Measurements from ENCODE around the gene SNX5. TPM values are rescaled to one million over a fixed set of nuclear protein-coding genes. Genes with fewer than 3 reads are reported as not detected.
A peak's percentile ranks its signal among the peaks of the same experiment; 100 is the strongest.

The SNX5 gene
- polyA plus RNA-seq, 12 donors, result 86.1 to 144 (median 117) TPM; not detected in 1

- no peak for DNase-seq
These were observed 32.7 kb upstream of the SNX5 start for GRCh38 chr20:18001131-18001921.

- DNase-seq, result no peak
These were observed 31.0 kb upstream of the SNX5 start for GRCh38 chr20:17999566-17999965.

- DNase-seq, result no peak
These were observed 29.9 kb upstream of the SNX5 start for GRCh38 chr20:17998446-17998845.

GRCh38 chr20:17995967-17996819 lies 27.6 kb upstream of the SNX5 start:
- peak; percentile 81 for DNase-seq

- DNase-seq, result no peak
These were observed 25.0 kb upstream of the SNX5 start for GRCh38 chr20:17993546-17993945.

- DNase-seq, result no peak
These were observed 24.4 kb upstream of the SNX5 start for GRCh38 chr20:17992847-17993513.

GRCh38 chr20:17992224-17992637 lies 23.6 kb upstream of the SNX5 start:
- DNase-seq, result no peak

- no peak for DNase-seq
These were observed 21.8 kb upstream of the SNX5 start for GRCh38 chr20:17990278-17990972.

- DNase-seq, result no peak
These were observed 19.4 kb upstream of the SNX5 start for GRCh38 chr20:17987988-17988387.

- DNase-seq, result no peak
These were observed 16.9 kb upstream of the SNX5 start for GRCh38 chr20:17985388-17986018.

GRCh38 chr20:17976305-17976704 lies 7.7 kb upstream of the SNX5 start:
- DNase-seq, result no peak

GRCh38 chr20:17972121-17972520 lies 3.5 kb upstream of the SNX5 start:
- no peak for DNase-seq

- no peak for DNase-seq
These were observed 2.9 kb upstream of the SNX5 start for GRCh38 chr20:17971300-17972013.

- DNase-seq, result peak; percentile 38
These were observed 1.4 kb upstream of the SNX5 start for GRCh38 chr20:17969884-17970409.

- DNase-seq, result peak; percentile 48
These were observed 787 bp upstream of the SNX5 start for GRCh38 chr20:17969278-17969883.

GRCh38 chr20:17967521-17968365 lies 851 bp downstream of the SNX5 start:
- peak; percentile 32 for DNase-seq

- DNase-seq, result no peak
These were observed 1.9 kb downstream of the SNX5 start for GRCh38 chr20:17966432-17967310.
